T-cell (primary cell): ENCODE measurements around the gene TRAPPC3L. TPM values are rescaled to one million over a fixed set of nuclear protein-coding genes. Genes with fewer than 3 reads are reported as not detected.

Experiments used
- ATAC-seq, 4 experiments: fragments of 200-7000 bp in 3 of 4; fragments of 150-1000 bp in 1 of 4; cut with Tn5 transposase; replicated peaks in 1 of 4; 1 replicate in 3 of 4; 2 replicates in 1 of 4; pipeline ENCODE4 v1.10.0; 2021; ENCODE audit warnings: moderate library complexity in 3 of 4, mild to moderate bottlenecking in 2 of 4, moderate number of reproducible peaks in 1 of 4
- CTCF ChIA-PET, 2 donors: fragments of 300-600 bp; sonication (Branson Sonifier 250); formaldehyde crosslinking; loops; one replicate each; lab custom pipeline; 2022; ENCODE audit warnings: antibody characterized with exemption in 2 of 2; lab: Charles Lee
- POLR2A ChIA-PET, 2 donors: fragments of 300-600 bp; sonication (Branson Sonifier 250); formaldehyde crosslinking; loops; one replicate each; lab custom pipeline; 2022; ENCODE audit warnings: antibody characterized with exemption in 2 of 2; lab: Charles Lee
- DNase-seq, 35 experiments: peaks; one replicate each; pipeline versions ENCODE4 v3.0.0 to v3.0.0-alpha.2; 2013 to 2023
- H3K27ac ChIP-seq: one replicate; pipeline ENCODE4 v1.5.1; 2013; ENCODE audit warnings: low read length
- H3K27me3 ChIP-seq, 2 experiments: replicated peaks in 1 of 2; 1 replicate in 1 of 2; 2 replicates in 1 of 2; pipeline versions ENCODE4 v1.6.1 to v1.7.0; 2013; ENCODE audit warnings: low read length in 1 of 2, mixed read lengths in 1 of 2; ENCODE audit not compliant: control insufficient read depth in 2 of 2, insufficient read depth in 2 of 2; ENCODE audit errors: extremely low read depth in 1 of 2
- H3K36me3 ChIP-seq, 2 donors: 1 replicate in 1 of 2; 2 replicates in 1 of 2; pipeline versions ENCODE4 v1.6.1 to v1.7.0; 2013; ENCODE audit warnings: low read length in 1 of 2; ENCODE audit not compliant: control insufficient read depth in 2 of 2, insufficient read depth in 1 of 2; ENCODE audit errors: extremely low read depth in 1 of 2
- H3K4me1 ChIP-seq, 2 experiments: 1 replicate in 1 of 2; 2 replicates in 1 of 2; pipeline versions ENCODE4 v1.6.1 to v1.7.0; 2013; ENCODE audit warnings: low read length in 2 of 2, mixed read lengths in 1 of 2; ENCODE audit not compliant: insufficient read depth in 2 of 2, control insufficient read depth in 1 of 2; ENCODE audit errors: extremely low read depth in 1 of 2
- H3K4me3 ChIP-seq, 2 donors: 1 replicate in 1 of 2; 2 replicates in 1 of 2; pipeline versions ENCODE4 v1.5.1 to v1.7.0; 2013; ENCODE audit warnings: mild to moderate bottlenecking in 2 of 2, low read length in 1 of 2, moderate library complexity in 1 of 2; ENCODE audit not compliant: control insufficient read depth in 1 of 2; ENCODE audit errors: extremely low read depth in 1 of 2
- H3K9me3 ChIP-seq: 2 replicates; pipeline ENCODE4 v1.7.0; 2013
- H3K27ac Mint-ChIP-seq, 2 donors: one replicate each; pipeline ENCODE4 v1.8.0; 2020 to 2021; ENCODE audit warnings: mild to moderate bottlenecking in 2 of 2, mixed read lengths in 2 of 2
- H3K27me3 Mint-ChIP-seq, 2 donors: one replicate each; pipeline ENCODE4 v1.8.0; 2021 to 2022; ENCODE audit warnings: mixed read lengths in 2 of 2
- H3K36me3 Mint-ChIP-seq: one replicate; pipeline ENCODE4 v1.8.0; 2021; ENCODE audit warnings: mixed read lengths
- H3K4me1 Mint-ChIP-seq, 3 donors: one replicate each; pipeline ENCODE4 v1.8.0; 2020 to 2022; ENCODE audit warnings: mixed read lengths in 3 of 3, mild to moderate bottlenecking in 1 of 3
- H3K4me3 Mint-ChIP-seq, 3 donors: one replicate each; pipeline ENCODE4 v1.8.0; 2020 to 2022; ENCODE audit warnings: mild to moderate bottlenecking in 3 of 3, mixed read lengths in 3 of 3, moderate library complexity in 3 of 3
- H3K9me3 Mint-ChIP-seq, 3 donors: one replicate each; pipeline ENCODE4 v1.8.0; 2020 to 2022; ENCODE audit warnings: mixed read lengths in 3 of 3
- WGBS: methylation state at CpG from one replicate; pipeline ENCODE4 v1.1.5; 2013; ENCODE audit warnings: missing lambda C conversion rate; ENCODE audit not compliant: insufficient coverage; 5-methylcytosine and 5-hydroxymethylcytosine counted together
- total RNA-seq, 35 experiments: library from RNA in 6 of 35; stranded (reverse) in 6 of 35; fragments of 120-200 nt in 1 of 35; gene quantifications; one replicate each; pipeline versions ENCODE4 v1.2.1 to v1.2.4 and lab custom pipeline; 2013 to 2026

TRAPPC3L gene
- total RNA-seq, 5 donors from 2014 or later (not counting 1 experiment from before 2014, with no cell fraction given): not detected

DNA sequence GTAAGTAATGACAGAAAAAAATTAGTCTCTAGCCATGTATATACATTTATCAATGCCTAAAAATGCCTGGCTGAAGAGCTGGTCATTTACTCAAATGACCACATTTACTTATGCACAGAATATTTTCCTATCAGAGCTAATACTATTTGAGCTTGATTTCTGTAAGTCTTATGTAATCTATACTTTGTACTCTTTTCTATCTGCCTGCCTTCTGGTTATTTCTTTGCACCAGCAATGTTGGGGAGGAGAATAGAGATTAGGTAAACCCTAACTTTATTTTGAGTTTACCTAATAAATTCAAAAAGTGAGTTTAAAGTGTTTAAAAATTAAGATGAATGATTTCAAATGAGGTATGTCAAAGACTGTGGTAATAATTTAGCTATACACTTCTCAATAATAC is 30.3 kb downstream of the TRAPPC3L start:
- no peak for DNase-seq

DNA sequence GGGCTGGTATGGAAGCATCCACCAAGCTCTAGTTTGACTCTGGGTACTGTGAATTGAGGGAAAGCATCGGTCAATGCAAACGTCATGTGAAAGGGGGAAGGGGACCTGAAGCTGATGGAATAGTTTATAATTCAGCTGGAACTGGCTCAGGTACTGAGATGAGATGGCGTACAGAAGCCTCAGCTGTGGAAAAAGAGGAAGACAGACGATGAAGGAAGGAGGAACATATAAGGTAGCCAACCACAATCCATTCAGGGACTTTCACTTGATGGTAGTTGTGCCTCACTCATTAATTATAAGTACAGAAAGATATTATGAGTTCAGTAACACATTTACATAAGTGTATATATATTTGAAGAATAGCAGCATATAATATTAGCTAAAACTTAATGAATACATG is 31.4 kb downstream of the TRAPPC3L start:
- H3K36me3 ChIP-seq: no peaks in the 10 kb centered on the region
- H3K4me1 ChIP-seq: no peaks in the 10 kb centered on the region
- no peaks in the 10 kb centered on the region for H3K27me3 ChIP-seq
- Mint-ChIP-seq H3K36me3 (no peaks in the 10 kb centered on the region), H3K27ac (no peak overlapping the region), H3K4me1 (no peaks in the 10 kb centered on the region), H3K27me3 (peaks cover 4 to 5% of the 10 kb centered on the region in 2 donors), H3K9me3 (peaks cover 0 to 3% (median 0%) of the 10 kb centered on the region in 3 donors), H3K4me3 (no peak overlapping the region)
- ChIA-PET POLR2A (interaction anchor here in 1 of 2 donors (0.7 kb wide), 1 partner anchor 140 kb away, joined by 3 read pairs; no protein-coding TSS in a partner anchor), CTCF (interaction anchor here (1.1 to 1.7 kb wide), 2 partner anchors 21 kb away, joined by 3 to 6 read pairs; no protein-coding TSS in a partner anchor)
- no peak for DNase-seq
- ATAC-seq: no peak
- no peaks in the 10 kb centered on the region for H3K9me3 ChIP-seq
- no peak overlapping the region for H3K27ac ChIP-seq
- no peak overlapping the region for H3K4me3 ChIP-seq
- 79% methylated on average over 2 of the region's 4 CpGs for WGBS

More for the DNA sequence above, 30.3 kb downstream of the TRAPPC3L start:
- no peaks in the 10 kb centered on the region for H3K4me1 ChIP-seq
- ChIA-PET POLR2A (interaction anchor here in 1 of 2 donors (0.7 kb wide), 1 partner anchor 50 kb away, joined by 3 read pairs; no protein-coding TSS in a partner anchor), CTCF (interaction anchor here (0.8 to 1.7 kb wide), 3 partner anchors 20 to 214 kb away, joined by 3 to 6 read pairs (median 3); no protein-coding TSS in a partner anchor)
- H3K36me3 ChIP-seq: no peaks in the 10 kb centered on the region
- Mint-ChIP-seq H3K4me3 (no peak overlapping the region), H3K4me1 (no peaks in the 10 kb centered on the region), H3K27ac (no peak overlapping the region), H3K27me3 (peaks cover 4 to 5% of the 10 kb centered on the region in 2 donors), H3K9me3 (no peaks in the 10 kb centered on the region), H3K36me3 (no peaks in the 10 kb centered on the region)
- no peaks in the 10 kb centered on the region for H3K27me3 ChIP-seq
- H3K27ac ChIP-seq: no peak overlapping the region
- no peak overlapping the region for H3K4me3 ChIP-seq
- no peaks in the 10 kb centered on the region for H3K9me3 ChIP-seq
- ATAC-seq: no peak

DNA sequence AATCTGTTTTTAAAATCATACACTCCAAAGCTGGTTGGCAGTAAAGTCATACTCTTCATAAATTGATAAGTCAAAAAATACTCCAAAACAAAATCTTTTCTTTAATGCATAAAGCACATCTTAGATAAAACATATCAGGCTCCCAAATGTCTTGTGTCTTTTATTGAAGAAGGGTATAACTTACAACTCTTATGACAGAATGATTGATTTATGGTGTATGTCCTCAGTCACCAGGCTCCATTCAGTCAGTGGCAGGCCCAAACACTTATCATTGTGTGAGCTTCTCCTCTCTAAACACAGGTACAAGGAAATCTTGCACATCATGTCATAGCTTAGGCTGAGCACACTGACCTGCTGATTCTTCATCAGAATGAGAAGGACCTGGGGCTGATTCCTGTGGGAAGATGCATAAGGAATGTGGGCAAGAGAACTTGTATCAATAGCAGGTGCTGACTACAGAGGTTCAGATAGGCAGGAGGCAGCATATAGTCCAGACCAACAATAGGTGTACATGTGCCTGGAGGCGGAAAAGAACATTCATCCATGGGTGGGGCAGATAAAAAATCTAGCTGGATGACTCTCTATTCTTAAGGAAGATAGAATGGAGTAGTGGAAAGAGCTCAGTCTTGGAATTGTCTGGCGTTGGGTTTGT is 32.1 kb downstream of the TRAPPC3L start:
- CTCF ChIA-PET: interaction anchor here in 1 of 2 donors (1.1 kb wide), 1 partner anchor 22 kb away, joined by 3 read pairs; no protein-coding TSS in a partner anchor
- H3K27ac Mint-ChIP-seq: no peak overlapping the region

DNA sequence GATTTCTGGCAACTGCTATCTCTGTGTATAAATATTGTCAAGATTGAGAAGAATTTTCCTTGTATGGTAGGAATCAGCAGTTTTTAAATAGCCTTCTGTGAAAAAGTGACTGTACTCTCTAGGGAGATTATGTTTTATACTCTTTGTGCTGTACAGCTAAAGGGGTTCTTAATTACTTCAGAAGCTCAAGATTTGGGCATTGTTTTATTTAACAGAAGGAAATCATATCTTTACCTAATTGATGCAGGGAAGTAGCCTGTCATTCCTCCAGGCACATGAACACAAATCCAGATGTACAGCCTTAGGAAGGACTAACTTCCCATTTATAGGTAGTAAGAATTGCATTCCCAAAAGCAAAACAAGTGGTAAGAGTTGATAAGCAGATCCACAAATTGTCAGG is 32.8 kb downstream of the TRAPPC3L start:
- Mint-ChIP-seq H3K9me3 (peaks cover 0 to 14% (median 3%) of the 10 kb centered on the region in 3 donors), H3K4me1 (no peaks in the 10 kb centered on the region), H3K4me3 (no peak overlapping the region), H3K36me3 (no peaks in the 10 kb centered on the region), H3K27me3 (no peaks in the 10 kb centered on the region), H3K27ac (no peak overlapping the region)
- Histone ChIP-seq H3K36me3 (no peaks in the 10 kb centered on the region), H3K4me1 (no peaks in the 10 kb centered on the region), H3K4me3 (no peak overlapping the region), H3K9me3 (no peaks in the 10 kb centered on the region), H3K27me3 (no peaks in the 10 kb centered on the region), H3K27ac (no peak overlapping the region)
- DNase-seq: no peak
- CTCF ChIA-PET: no interaction called here
- POLR2A ChIA-PET: interaction anchor here in 1 of 2 donors (0.7 kb wide), 1 partner anchor 87 kb away, joined by 3 read pairs; no protein-coding TSS in a partner anchor
- ATAC-seq: no peak

More for the DNA sequence above, 32.1 kb downstream of the TRAPPC3L start:
- Mint-ChIP-seq H3K9me3 (peaks cover 0 to 11% (median 3%) of the 10 kb centered on the region in 3 donors), H3K4me3 (no peak overlapping the region), H3K27me3 (peaks cover 4 to 5% of the 10 kb centered on the region in 2 donors), H3K4me1 (no peaks in the 10 kb centered on the region), H3K36me3 (no peaks in the 10 kb centered on the region)
- H3K36me3 ChIP-seq: no peaks in the 10 kb centered on the region
- POLR2A ChIA-PET: interaction anchor here in 1 of 2 donors (0.7 kb wide), 1 partner anchor 141 kb away, joined by 3 read pairs; no protein-coding TSS in a partner anchor
- no peaks in the 10 kb centered on the region for H3K27me3 ChIP-seq
- no peak overlapping the region for H3K4me3 ChIP-seq
- no peak for DNase-seq
- H3K27ac ChIP-seq: no peak overlapping the region
- H3K9me3 ChIP-seq: no peaks in the 10 kb centered on the region
- H3K4me1 ChIP-seq: no peaks in the 10 kb centered on the region
- 100% methylated on average over 1 of the region's 2 CpGs for WGBS
- no peak for ATAC-seq

DNA sequence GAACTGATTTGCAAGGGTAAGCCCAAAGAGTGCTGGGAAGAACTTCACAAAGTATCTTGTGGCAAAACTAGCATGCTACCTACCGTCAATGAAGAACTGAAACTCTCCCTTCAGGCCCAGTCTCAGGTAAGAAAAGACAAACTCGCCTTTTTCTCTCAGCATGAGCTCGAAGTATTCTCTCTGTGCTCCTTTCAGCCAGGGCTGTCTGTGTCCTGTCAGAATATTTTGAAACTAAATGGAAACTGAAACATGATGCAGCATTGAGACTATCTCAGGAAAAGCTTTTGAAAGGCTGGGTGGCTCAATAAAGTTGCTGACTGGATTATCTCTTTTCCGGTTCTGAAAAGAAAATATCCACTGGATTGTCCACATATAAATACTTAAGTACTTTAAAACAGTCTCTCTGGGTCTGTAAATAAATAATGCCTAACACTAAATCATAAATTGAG is 33.3 kb downstream of the TRAPPC3L start:
- WGBS: 71% methylated on average over 3 of the region's 4 CpGs
- H3K27me3 Mint-ChIP-seq: peaks cover 0 to 3% of the 10 kb centered on the region in 2 donors
- no peak overlapping the region for H3K4me3 Mint-ChIP-seq
- Histone ChIP-seq H3K4me3 (no peak overlapping the region), H3K27ac (no peak overlapping the region), H3K4me1 (no peaks in the 10 kb centered on the region), H3K9me3 (no peaks in the 10 kb centered on the region), H3K36me3 (no peaks in the 10 kb centered on the region), H3K27me3 (no peaks in the 10 kb centered on the region)
- no peak overlapping the region for H3K27ac Mint-ChIP-seq
- H3K36me3 Mint-ChIP-seq: no peaks in the 10 kb centered on the region
- ATAC-seq: no peak
- DNase-seq: no peak
- ChIA-PET POLR2A (interaction anchor here in 1 of 2 donors (0.7 kb wide), 1 partner anchor 87 kb away, joined by 3 read pairs; no protein-coding TSS in a partner anchor), CTCF (interaction anchor here in 1 of 2 donors (0.8 kb wide), 1 partner anchor 22 kb away, joined by 3 read pairs; no protein-coding TSS in a partner anchor)
- no peaks in the 10 kb centered on the region for H3K4me1 Mint-ChIP-seq
- peaks cover 0 to 14% (median 3%) of the 10 kb centered on the region in 3 donors for H3K9me3 Mint-ChIP-seq

DNA sequence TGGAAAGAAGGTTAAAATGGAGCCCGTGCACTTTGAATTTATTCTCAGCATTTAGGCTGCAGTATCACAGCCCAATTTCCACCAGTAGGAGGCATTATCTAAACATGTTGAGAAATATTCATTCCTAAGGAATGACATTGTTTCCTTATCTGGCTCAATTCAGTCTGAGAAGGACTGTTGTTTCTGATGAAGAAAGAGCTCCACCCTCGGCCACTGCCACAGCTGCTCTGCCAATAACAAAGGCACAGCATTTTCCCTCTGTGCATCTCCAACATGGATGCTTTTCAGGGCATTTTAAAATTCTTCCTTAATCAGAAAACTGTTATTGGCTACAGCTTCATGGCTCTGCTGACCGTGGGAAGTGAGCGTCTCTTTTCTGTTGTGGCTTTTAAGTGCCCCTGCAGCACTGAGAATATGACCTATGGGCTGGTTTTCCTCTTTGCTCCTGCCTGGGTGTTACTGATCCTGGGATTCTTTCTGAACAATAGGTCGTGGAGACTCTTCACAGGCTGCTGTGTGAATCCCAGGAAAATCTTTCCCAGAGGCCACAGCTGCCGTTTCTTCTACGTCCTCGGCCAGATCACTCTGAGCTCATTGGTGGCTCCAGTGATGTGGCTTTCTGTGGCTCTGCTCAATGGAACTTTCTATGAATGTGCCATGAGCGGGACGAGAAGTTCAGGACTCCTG is 33.9 kb downstream of the TRAPPC3L start, which contains the start of gene CALHM5:
CALHM5 (plus strand) TSS at position 216 of the 687 bp plus-strand sequence; CDS start at position 274, 58 bp downstream.
- POLR2A ChIA-PET: no interaction called here
- Mint-ChIP-seq H3K9me3 (peaks cover 0 to 14% (median 3%) of the 10 kb centered on the region in 3 donors), H3K4me3 (no peak within 1 kb of the TSS), H3K36me3 (no peaks in the 10 kb centered on the region), H3K4me1 (no peaks in the 10 kb centered on the region), H3K27me3 (peaks cover 0 to 3% of the 10 kb centered on the region in 2 donors), H3K27ac (no peak within 1 kb of the TSS)
- CTCF ChIA-PET: interaction anchor here in 1 of 2 donors (0.8 kb wide), 1 partner anchor 22 kb away, joined by 3 read pairs; no protein-coding TSS in a partner anchor
- H3K4me3 ChIP-seq: no peak within 1 kb of the TSS
- ATAC-seq: no peak
- H3K9me3 ChIP-seq: no peaks in the 10 kb centered on the region
- H3K27me3 ChIP-seq: no peaks in the 10 kb centered on the region
- WGBS: 88% methylated on average over 6 of the region's 10 CpGs
- no peaks in the 10 kb centered on the region for H3K36me3 ChIP-seq
- DNase-seq: no peak
- no peaks in the 10 kb centered on the region for H3K4me1 ChIP-seq
- H3K27ac ChIP-seq: no peak within 1 kb of the TSS
